GM18498 (cell line): ENCODE data around the gene AASDH.

Experiments
- ATAC-seq: cut with Tn5 transposase; IDR thresholded peaks from one replicate; pipeline ENCODE4 v1.9.1; 2021; ENCODE audit warnings: mild to moderate bottlenecking, moderate library complexity; ENCODE audit not compliant: unreplicated experiment

Gene AASDH

DNA sequence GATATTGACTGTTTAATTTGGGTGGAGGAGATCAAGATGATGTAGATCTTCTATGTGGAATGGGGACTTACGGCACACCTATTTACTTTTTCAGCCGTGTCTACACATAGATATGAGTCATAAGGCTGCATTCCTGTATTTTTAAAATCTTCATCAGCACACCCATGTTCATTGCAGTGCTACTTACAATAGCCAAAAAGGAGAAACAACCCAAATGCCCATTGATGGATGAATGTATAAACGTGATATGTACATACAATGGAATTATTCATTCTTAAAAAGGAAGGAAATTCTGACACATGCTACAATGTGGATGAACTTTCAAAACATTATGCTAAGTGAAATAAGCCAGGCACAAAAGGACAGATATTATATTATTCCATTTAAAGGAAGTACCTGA lies 98.6 kb downstream of the AASDH start:
- no peak for ATAC-seq
